HCT116 (cell line): Measurements from ENCODE around the gene PLAGL2. TPM values are rescaled to one million over a fixed set of nuclear protein-coding genes. Genes with fewer than 3 reads are reported as not detected.

ENCODE experiments used
- ATAC-seq: fragments of 200-7000 bp; cut with Tn5 transposase; 2 replicates; pipeline ENCODE4 v1.9.1; 2020; ENCODE audit warnings: mild to moderate bottlenecking, moderate library complexity
- BruUV-seq: library from RNA; stranded (reverse); fragments of 400-500 nt; replicated peaks from 2 replicates; lab custom pipeline; 2021; lab: Mats Ljungman, UMichigan
- CTCF ChIA-PET: fragments of 300-600 bp; sonication (Branson Sonifier 250); formaldehyde crosslinking; loops from one replicate; lab custom pipeline; 2021; ENCODE audit warnings: antibody characterized with exemption; lab: Charles Lee
- POLR2A ChIA-PET: fragments of 300-600, 350-600 bp; sonication (Branson Sonifier 250); formaldehyde crosslinking; loops from one replicate; lab custom pipeline; 2021; ENCODE audit warnings: antibody characterized with exemption; lab: Charles Lee
- RAD21 ChIA-PET, 2 experiments: fragments of 300-600 bp; sonication (Branson Sonifier 250); formaldehyde crosslinking; loops; one replicate each; lab custom pipeline; 2023; ENCODE audit warnings: low total read pairs in 2 of 2; ENCODE audit not compliant: uncharacterized antibody in 2 of 2, unreplicated experiment in 2 of 2, low non-redundant PET in 1 of 2; lab: Charles Lee
- DNase-seq: peaks from one replicate; pipeline ENCODE4 v3.0.0-alpha.2; 2010; ENCODE audit warnings: low read depth, low spot score
- H2AFZ ChIP-seq: fragments of 200-600 bp; shearing (Covaris generic), sonication (generic); 2 replicates; pipeline ENCODE4 v1.6.1; 2017; ENCODE audit warnings: low read depth, mixed run types, mixed read lengths, antibody characterized with exemption, low read length; ENCODE audit not compliant: poor library complexity, severe bottlenecking
- H3K27ac ChIP-seq: 2 replicates; pipeline ENCODE4 v1.5.1; 2012; ENCODE audit warnings: low read depth, low read length
- H3K27me3 ChIP-seq: fragments of 200-600 bp; sonication (generic); 2 replicates; pipeline ENCODE4 v1.6.1; 2016; ENCODE audit warnings: mixed run types, low read length, mixed read lengths; ENCODE audit not compliant: insufficient read depth
- H3K36me3 ChIP-seq, 2 experiments: fragments of 200-500 bp in 1 of 2; fragments of 200-600 bp in 1 of 2; sonication (Bioruptor generic) in 1 of 2; sonication (generic) in 1 of 2; 2 replicates each; pipeline versions ENCODE4 v1.5.1 to v1.6.1; 2014 to 2016; ENCODE audit warnings: low read length in 2 of 2, inconsistent platforms in 1 of 2, mixed read lengths in 1 of 2, mixed run types in 1 of 2; ENCODE audit not compliant: insufficient read depth in 2 of 2, control insufficient read depth in 1 of 2
- H3K4me1 ChIP-seq, 2 experiments: fragments of 200-600 bp in 1 of 2; sonication (generic) in 1 of 2; 2 replicates each; pipeline versions ENCODE4 v1.5.1 to v1.6.1; 2012 to 2017; ENCODE audit warnings: low read length in 2 of 2, inconsistent platforms in 1 of 2, mild to moderate bottlenecking in 1 of 2, mixed read lengths in 1 of 2, mixed run types in 1 of 2, moderate library complexity in 1 of 2; ENCODE audit not compliant: insufficient read depth in 2 of 2, control insufficient read depth in 1 of 2
- H3K4me2 ChIP-seq: fragments of 200-600 bp; sonication (generic); 2 replicates; pipeline ENCODE4 v1.6.1; 2017; ENCODE audit warnings: mixed run types, low read length, mixed read lengths
- H3K4me3 ChIP-seq, 2 experiments: fragments of 200-600 bp in 1 of 2; sonication (generic) in 1 of 2; replicated peaks in 1 of 2; 2 replicates each; pipeline ENCODE4 v1.5.1; 2011 to 2016; ENCODE audit warnings: low read length in 2 of 2, control low read depth in 1 of 2, low read depth in 1 of 2, mild to moderate bottlenecking in 1 of 2, mixed read lengths in 1 of 2, mixed run types in 1 of 2
- H3K79me2 ChIP-seq: fragments of 200-600 bp; sonication (generic); 2 replicates; pipeline ENCODE4 v1.6.1; 2017; ENCODE audit warnings: mild to moderate bottlenecking, mixed run types, low read length, moderate library complexity, mixed read lengths; ENCODE audit not compliant: insufficient read depth
- H3K9ac ChIP-seq: fragments of 200-600 bp; sonication (generic); 2 replicates; pipeline ENCODE4 v1.6.1; 2016; ENCODE audit warnings: low read length, mixed read lengths
- H3K9me2 ChIP-seq: fragments of 200-600 bp; sonication (generic), shearing (Covaris generic); 2 replicates; pipeline ENCODE4 v1.6.1; 2017; ENCODE audit warnings: mixed run types, mild to moderate bottlenecking, moderate library complexity; ENCODE audit not compliant: insufficient read depth
- H3K9me3 ChIP-seq, 2 experiments: fragments of 200-500 bp in 1 of 2; fragments of 200-600 bp in 1 of 2; sonication (Bioruptor generic) in 1 of 2; sonication (generic) in 1 of 2; 2 replicates each; pipeline ENCODE4 v1.6.1; 2014 to 2017; ENCODE audit warnings: low read length in 2 of 2, mixed read lengths in 2 of 2, inconsistent platforms in 1 of 2, low read depth in 1 of 2, mild to moderate bottlenecking in 1 of 2, mixed run types in 1 of 2, moderate library complexity in 1 of 2; ENCODE audit not compliant: control insufficient read depth in 1 of 2, insufficient read depth in 1 of 2
- H4K20me1 ChIP-seq: fragments of 200-600 bp; sonication (generic), shearing (Covaris generic); 2 replicates; pipeline ENCODE4 v1.6.1; 2017; ENCODE audit warnings: mixed run types, mild to moderate bottlenecking, moderate library complexity; ENCODE audit not compliant: insufficient read depth
- ATF3 ChIP-seq: IDR thresholded peaks from 2 replicates; pipeline ENCODE4 v1.6.1; 2012
- CBX3 ChIP-seq: IDR thresholded peaks from 2 replicates; pipeline ENCODE4 v1.6.1; 2012; ENCODE audit warnings: low read depth
- CTCF ChIP-seq, 3 experiments: fragments of 200-600 bp in 1 of 3; sonication (generic) in 1 of 3; IDR thresholded peaks in 2 of 3; conservative IDR thresholded peaks in 1 of 3; 2 replicates each; pipeline ENCODE4 v1.5.1; 2012 to 2017; ENCODE audit warnings: low read depth in 2 of 3, low read length in 2 of 3, antibody characterized with exemption in 1 of 3, borderline replicate concordance in 1 of 3, control low read depth in 1 of 3, mild to moderate bottlenecking in 1 of 3, mixed read lengths in 1 of 3, mixed run types in 1 of 3, moderate library complexity in 1 of 3; ENCODE audit not compliant: insufficient read depth in 1 of 3
- ELF1 ChIP-seq: IDR thresholded peaks from 2 replicates; pipeline ENCODE4 v1.6.1; 2012; ENCODE audit warnings: low read depth, borderline replicate concordance
- FOSL1 ChIP-seq: IDR thresholded peaks from 2 replicates; pipeline ENCODE4 v1.6.1; 2012; ENCODE audit warnings: low read depth
- JUND ChIP-seq: IDR thresholded peaks from 2 replicates; pipeline ENCODE4 v1.6.1; 2012
- POLR2A ChIP-seq: IDR thresholded peaks from 2 replicates; pipeline ENCODE4 v1.7.0; 2011; ENCODE audit warnings: borderline replicate concordance; ENCODE audit not compliant: insufficient read depth, insufficient read length; ENCODE audit errors: extremely low read depth
- POLR2AphosphoS5 ChIP-seq: IDR thresholded peaks from 2 replicates; pipeline ENCODE4 v1.6.1; 2011; ENCODE audit warnings: mild to moderate bottlenecking, low read depth, low read length, moderate library complexity
- SIN3A ChIP-seq: IDR thresholded peaks from 2 replicates; pipeline ENCODE4 v1.6.1; 2012; ENCODE audit warnings: low read depth
- SP1 ChIP-seq: IDR thresholded peaks from 2 replicates; pipeline ENCODE4 v1.6.1; 2012; ENCODE audit warnings: low read depth
- ZBTB33 ChIP-seq: IDR thresholded peaks from 2 replicates; pipeline ENCODE4 v1.6.1; 2011; ENCODE audit warnings: mild to moderate bottlenecking, low read length, moderate library complexity; ENCODE audit not compliant: insufficient replicate concordance; ENCODE audit errors: extremely low read depth
- ZFX ChIP-seq: fragments of 450-650 bp; IDR thresholded peaks from 2 replicates; pipeline ENCODE4 v1.6.1; 2017
- intact Hi-C: fragments of 100-400 bp; cut with micrococcal nuclease; formaldehyde crosslinking; loops from 2 replicates; pipeline ENCODE4 v1.10.0; 2022
- total RNA-seq: library from RNA; stranded (reverse); gene quantifications from one replicate; pipeline ENCODE4 v1.2.1, GENCODE V29; 2021; ENCODE audit not compliant: unreplicated experiment

PLAGL2 gene
- total RNA-seq, 1 experiment from 2014 or later = 18.3 TPM

GRCh38 chr20:32205110-32205842 is 2.3 kb downstream of the PLAGL2 start:
- Histone ChIP-seq H3K9ac (peak overlapping the region; percentile 99; the same call in 1 of the 2 replicates), H3K27ac (no peak overlapping the region), H3K9me3 (no peaks in the 10 kb centered on the region), H3K36me3 (peaks cover 15 to 32% of the 10 kb centered on the region in 2 experiments; a peak in 2 of 4 replicates), H2AFZ (no peak overlapping the region), H3K4me1 (peaks cover 6 to 27% of the 10 kb centered on the region in 2 experiments; a peak in 3 of 4 replicates), H3K27me3 (no peaks in the 10 kb centered on the region), H3K9me2 (no peaks in the 10 kb centered on the region), H3K4me3 (no peak overlapping the region), H4K20me1 (peaks cover 8% of the 10 kb centered on the region; the same call in 1 of the 2 replicates), H3K4me2 (peak overlapping the region; percentile 90; the same call in 1 of the 2 replicates), H3K79me2 (peaks cover 97% of the 10 kb centered on the region)
- TF ChIP-seq POLR2AphosphoS5 (no peak), ZFX (no peak), CTCF (IDR thresholded peaks at IDR 0.05 in 2 of 3, conservative IDR thresholded peaks at IDR 0.05 in 1 of 3; ENCODE audit: borderline replicate concordance in 1 of 3, insufficient read depth in 1 of 3, low read depth in 2 of 3, low read length in 2 of 3) (no peak), ATF3 (no peak), POLR2A (no peak), JUND (no peak), CBX3 (no peak), SP1 (no peak), SIN3A (no peak), ELF1 (no peak), ZBTB33 (no peak), FOSL1 (no peak)
- intact Hi-C loops = loop anchor here (5.0 kb wide), 1 partner anchor 447 kb away; no protein-coding TSS in a partner anchor
- RAD21 ChIA-PET = no interaction called here
- CTCF ChIA-PET = no interaction called here
- DNase-seq (no peak), ATAC-seq (no peak)
- TSS peak; percentile 53 for BruUV-seq
- POLR2A ChIA-PET = no interaction called here
